H9 (cell line): ENCODE measurements around the gene SMIM15. TPM values are rescaled to one million over a fixed set of nuclear protein-coding genes. Genes with fewer than 3 reads are reported as not detected.
A peak's percentile ranks its signal among the peaks of the same experiment; 100 is the strongest.

Experiments used
- DNase-seq: peaks from one replicate; pipeline ENCODE4 v3.0.0-alpha.2; 2017
- H2AFZ ChIP-seq: one replicate; pipeline ENCODE4 v1.6.1; 2013; ENCODE audit warnings: mild to moderate bottlenecking, low read length, control low read depth, moderate library complexity
- H2AK5ac ChIP-seq: 2 replicates; pipeline ENCODE4 v1.6.1; 2013; ENCODE audit warnings: low read length, control low read depth, mixed read lengths; ENCODE audit not compliant: insufficient read length
- H2BK120ac ChIP-seq: one replicate; pipeline ENCODE4 v1.6.1; 2013; ENCODE audit warnings: low read depth, mild to moderate bottlenecking, low read length, control low read depth, inconsistent platforms; ENCODE audit not compliant: poor library complexity, severe bottlenecking
- H2BK12ac ChIP-seq: 2 replicates; pipeline ENCODE4 v1.6.1; 2013; ENCODE audit warnings: low read length, control low read depth, mixed read lengths, low read depth; ENCODE audit not compliant: insufficient read length
- H2BK15ac ChIP-seq: 2 replicates; pipeline ENCODE4 v1.6.1; 2013; ENCODE audit warnings: low read depth, low read length, control low read depth
- H2BK20ac ChIP-seq: one replicate; pipeline ENCODE4 v1.6.1; 2013; ENCODE audit warnings: low read depth, mild to moderate bottlenecking, low read length, control low read depth, inconsistent platforms; ENCODE audit not compliant: poor library complexity, severe bottlenecking
- H2BK5ac ChIP-seq: 2 replicates; pipeline ENCODE4 v1.6.1; 2013; ENCODE audit warnings: low read length, control low read depth, mixed read lengths; ENCODE audit not compliant: insufficient read length
- H3K14ac ChIP-seq: 2 replicates; pipeline ENCODE4 v1.6.1; 2013; ENCODE audit warnings: low read length, control low read depth; ENCODE audit not compliant: insufficient read depth
- H3K18ac ChIP-seq: 2 replicates; pipeline ENCODE4 v1.6.1; 2013; ENCODE audit warnings: low read depth, mild to moderate bottlenecking, mixed read lengths, low read length, control low read depth; ENCODE audit not compliant: insufficient read length
- H3K23ac ChIP-seq: 2 replicates; pipeline ENCODE4 v1.6.1; 2013; ENCODE audit warnings: low read length, control low read depth, mixed read lengths, low read depth; ENCODE audit not compliant: insufficient read length
- H3K23me2 ChIP-seq: 2 replicates; pipeline ENCODE4 v1.6.1; 2013; ENCODE audit warnings: low read depth, mild to moderate bottlenecking, mixed read lengths, low read length, control low read depth; ENCODE audit not compliant: insufficient read length, poor library complexity, severe bottlenecking
- H3K27ac ChIP-seq: 2 replicates; pipeline ENCODE4 v1.5.1; 2013; ENCODE audit warnings: low read length, control low read depth, mixed read lengths, low read depth; ENCODE audit not compliant: insufficient read length
- H3K27me3 ChIP-seq: 2 replicates; pipeline ENCODE4 v1.6.1; 2013; ENCODE audit warnings: low read length, control low read depth, inconsistent platforms; ENCODE audit not compliant: insufficient read depth
- H3K4ac ChIP-seq: 2 replicates; pipeline ENCODE4 v1.6.1; 2013; ENCODE audit warnings: low read depth, mild to moderate bottlenecking, control low read depth, inconsistent platforms, low read length, moderate library complexity
- H3K4me1 ChIP-seq: 2 replicates; pipeline ENCODE4 v1.6.1; 2013; ENCODE audit warnings: low read length, control low read depth, inconsistent platforms; ENCODE audit not compliant: insufficient read depth
- H3K4me2 ChIP-seq: 2 replicates; pipeline ENCODE4 v1.6.1; 2013; ENCODE audit warnings: low read length, control low read depth, mixed read lengths; ENCODE audit not compliant: insufficient read length, insufficient read depth
- H3K56ac ChIP-seq: 2 replicates; pipeline ENCODE4 v1.6.1; 2013; ENCODE audit warnings: low read depth, mild to moderate bottlenecking, mixed read lengths, low read length, control low read depth; ENCODE audit not compliant: insufficient read length
- H3K79me1 ChIP-seq: 2 replicates; pipeline ENCODE4 v1.6.1; 2013; ENCODE audit warnings: low read depth, mild to moderate bottlenecking, moderate library complexity, low read length, control low read depth, inconsistent platforms; ENCODE audit not compliant: insufficient read depth, poor library complexity, severe bottlenecking
- H3K79me2 ChIP-seq: 2 replicates; pipeline ENCODE4 v1.6.1; 2013; ENCODE audit warnings: low read length, control low read depth, inconsistent platforms; ENCODE audit not compliant: insufficient read depth
- H3K9ac ChIP-seq: 2 replicates; pipeline ENCODE4 v1.6.1; 2013; ENCODE audit warnings: low read length, control low read depth, mixed read lengths; ENCODE audit not compliant: insufficient read length; ENCODE audit errors: extremely low read depth
- H3K9me3 ChIP-seq: one replicate; pipeline ENCODE4 v1.6.1; 2013; ENCODE audit warnings: low read depth, low read length, inconsistent platforms; ENCODE audit not compliant: control insufficient read depth
- H3T11ph ChIP-seq: one replicate; pipeline ENCODE4 v1.6.1; 2013; ENCODE audit warnings: mild to moderate bottlenecking, low read length, control low read depth, inconsistent platforms
- H4K20me1 ChIP-seq: one replicate; pipeline ENCODE4 v1.6.1; 2013; ENCODE audit not compliant: control insufficient read depth, insufficient read length, insufficient read depth
- H4K5ac ChIP-seq: 2 replicates; pipeline ENCODE4 v1.6.1; 2013; ENCODE audit warnings: low read depth, mild to moderate bottlenecking, mixed read lengths, low read length, control low read depth; ENCODE audit not compliant: insufficient read length
- H4K8ac ChIP-seq: replicated peaks from 2 replicates; pipeline ENCODE4 v1.6.1; 2013; ENCODE audit warnings: low read length, control low read depth, mixed read lengths, low read depth; ENCODE audit not compliant: insufficient read length
- H4K91ac ChIP-seq: 2 replicates; pipeline ENCODE4 v1.6.1; 2013; ENCODE audit warnings: low read depth, mild to moderate bottlenecking, moderate library complexity, mixed read lengths, low read length, control low read depth; ENCODE audit not compliant: insufficient read length
- H3K27ac Mint-ChIP-seq, 3 experiments: 2 replicates in 2 of 3; 3 replicates in 1 of 3; pipeline ENCODE4 v1.8.0; 2020 to 2021; ENCODE audit warnings: mixed read lengths in 3 of 3, mild to moderate bottlenecking in 1 of 3, moderate library complexity in 1 of 3
- H3K27me3 Mint-ChIP-seq: 2 replicates; pipeline ENCODE4 v1.8.0; 2021; ENCODE audit warnings: low read depth, mild to moderate bottlenecking, moderate library complexity, mixed read lengths
- H3K36me3 Mint-ChIP-seq, 3 experiments: 2 replicates in 2 of 3; 3 replicates in 1 of 3; pipeline ENCODE4 v1.8.0; 2020 to 2021; ENCODE audit warnings: low read depth in 3 of 3, mixed read lengths in 3 of 3; ENCODE audit not compliant: insufficient read depth in 1 of 3
- H3K4me1 Mint-ChIP-seq, 2 experiments: 2 replicates each; pipeline ENCODE4 v1.8.0; 2020; ENCODE audit warnings: mixed read lengths in 2 of 2
- H3K4me3 Mint-ChIP-seq, 2 experiments: 2 replicates in 1 of 2; 3 replicates in 1 of 2; pipeline ENCODE4 v1.8.0; 2020 to 2021; ENCODE audit warnings: mild to moderate bottlenecking in 2 of 2, mixed read lengths in 2 of 2, moderate library complexity in 1 of 2
- H3K9me3 Mint-ChIP-seq, 2 experiments: 2 replicates in 1 of 2; 3 replicates in 1 of 2; pipeline ENCODE4 v1.8.0; 2020; ENCODE audit warnings: mild to moderate bottlenecking in 2 of 2, mixed read lengths in 2 of 2, moderate library complexity in 1 of 2
- WGBS: extraction: QIAGEN DNeasy Blood & Tissue Kit; methylation state at CpG from one replicate; pipeline ENCODE4 v1.1.7; 2013; ENCODE audit warnings: missing lambda C conversion rate, low lambda C conversion rate, mixed read lengths; ENCODE audit not compliant: insufficient read length; ENCODE audit errors: extremely low coverage; 5-methylcytosine and 5-hydroxymethylcytosine counted together
- total RNA-seq: library from RNA; stranded (reverse); gene quantifications from 2 replicates; pipeline ENCODE4 v1.2.1, GENCODE V29; 2021
- TF ChIP-seq, protein P1 (sequence below): fragments of 200-600 bp; sonication (generic); conservative IDR thresholded peaks from 3 replicates; pipeline ENCODE4 v1.8.0; 2021; ENCODE audit warnings: antibody characterized with exemption, mild to moderate bottlenecking

Gene SMIM15
- total RNA-seq, 1 experiment from 2014 or later = 75.3 TPM

DNA sequence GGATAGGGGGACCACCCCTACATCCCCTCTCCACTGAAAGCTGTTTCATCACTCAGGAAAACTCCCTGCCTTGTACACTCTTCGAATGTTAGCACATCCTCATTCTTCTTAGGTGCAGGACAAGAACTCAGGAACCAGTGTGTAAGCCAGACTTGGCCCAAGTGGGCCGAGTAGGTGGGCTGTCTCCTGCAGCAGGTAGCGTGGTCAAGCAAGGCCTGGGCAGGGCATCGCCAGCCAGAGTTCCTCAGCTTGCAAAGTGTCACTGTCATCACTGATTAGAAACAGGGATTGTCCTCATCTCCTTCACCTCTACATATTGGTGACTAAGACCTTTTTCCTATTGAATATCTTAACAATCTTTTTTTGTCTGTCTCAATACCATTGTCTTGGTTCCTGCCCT, 22.3 kb downstream of the SMIM15 start:
- no peaks in the 10 kb centered on the region for H4K20me1 ChIP-seq
- no peak overlapping the region for H2BK5ac ChIP-seq
- no peaks in the 10 kb centered on the region for H3K79me2 ChIP-seq
- H3K23ac ChIP-seq = no peak overlapping the region
- H3K27me3 Mint-ChIP-seq = no peaks in the 10 kb centered on the region
- no peaks in the 10 kb centered on the region for H3K27me3 ChIP-seq
- H3K4me1 Mint-ChIP-seq = peaks cover 2 to 11% of the 10 kb centered on the region in 2 experiments; a peak in 3 of 4 replicates
- H3T11ph ChIP-seq = no peak overlapping the region
- no peaks in the 10 kb centered on the region for H3K9me3 ChIP-seq
- H2BK20ac ChIP-seq = no peak overlapping the region
- H3K9ac ChIP-seq = no peak overlapping the region
- no peak overlapping the region for H2BK120ac ChIP-seq
- no peak overlapping the region for H2AFZ ChIP-seq
- H4K5ac ChIP-seq = no peak overlapping the region
- no peaks in the 10 kb centered on the region for H3K36me3 Mint-ChIP-seq
- H3K4me3 Mint-ChIP-seq = no peak overlapping the region
- no peaks in the 10 kb centered on the region for H3K79me1 ChIP-seq
- no peak overlapping the region for H3K18ac ChIP-seq
- H2BK15ac ChIP-seq = no peak overlapping the region
- H3K9me3 Mint-ChIP-seq = no peaks in the 10 kb centered on the region
- TF ChIP-seq, protein P1, sequence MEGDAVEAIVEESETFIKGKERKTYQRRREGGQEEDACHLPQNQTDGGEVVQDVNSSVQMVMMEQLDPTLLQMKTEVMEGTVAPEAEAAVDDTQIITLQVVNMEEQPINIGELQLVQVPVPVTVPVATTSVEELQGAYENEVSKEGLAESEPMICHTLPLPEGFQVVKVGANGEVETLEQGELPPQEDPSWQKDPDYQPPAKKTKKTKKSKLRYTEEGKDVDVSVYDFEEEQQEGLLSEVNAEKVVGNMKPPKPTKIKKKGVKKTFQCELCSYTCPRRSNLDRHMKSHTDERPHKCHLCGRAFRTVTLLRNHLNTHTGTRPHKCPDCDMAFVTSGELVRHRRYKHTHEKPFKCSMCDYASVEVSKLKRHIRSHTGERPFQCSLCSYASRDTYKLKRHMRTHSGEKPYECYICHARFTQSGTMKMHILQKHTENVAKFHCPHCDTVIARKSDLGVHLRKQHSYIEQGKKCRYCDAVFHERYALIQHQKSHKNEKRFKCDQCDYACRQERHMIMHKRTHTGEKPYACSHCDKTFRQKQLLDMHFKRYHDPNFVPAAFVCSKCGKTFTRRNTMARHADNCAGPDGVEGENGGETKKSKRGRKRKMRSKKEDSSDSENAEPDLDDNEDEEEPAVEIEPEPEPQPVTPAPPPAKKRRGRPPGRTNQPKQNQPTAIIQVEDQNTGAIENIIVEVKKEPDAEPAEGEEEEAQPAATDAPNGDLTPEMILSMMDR = no peak
- H3K56ac ChIP-seq = no peak overlapping the region
- H2AK5ac ChIP-seq = no peak overlapping the region
- no peak overlapping the region for H2BK12ac ChIP-seq
- H3K4me1 ChIP-seq = no peaks in the 10 kb centered on the region
- no peak overlapping the region for H3K14ac ChIP-seq
- whole genome bisulfite sequencing = no CpG with 5 or more reads among the region's 4 CpGs
- no peak overlapping the region for H4K91ac ChIP-seq
- peak overlapping the region in 1 of 3 experiments; percentile 19; a peak in 1 of 7 replicates for H3K27ac Mint-ChIP-seq
- no peaks in the 10 kb centered on the region for H3K23me2 ChIP-seq
- no peak for DNase-seq
- no peak overlapping the region for H3K4ac ChIP-seq
- no peak overlapping the region for H3K4me2 ChIP-seq
- H4K8ac ChIP-seq = no peak overlapping the region
- H3K27ac ChIP-seq = no peak overlapping the region
